Stimulated activated CD4-positive, alpha-beta T cell treated with anti-CD3 and anti-CD28 coated beads, Interleukin-15, amount 100 ng/mL, for 24 hours (primary cell): ENCODE measurements around the gene IL26.
"Not testable (repeated sequence)": the region's sequence is repeated elsewhere in the genome, so short reads cannot be mapped to it uniquely, and the experiment has no call there.

Experiments
- DNase-seq: peaks from one replicate; pipeline ENCODE4 v3.0.0-alpha.2; 2020

The IL26 gene

DNA sequence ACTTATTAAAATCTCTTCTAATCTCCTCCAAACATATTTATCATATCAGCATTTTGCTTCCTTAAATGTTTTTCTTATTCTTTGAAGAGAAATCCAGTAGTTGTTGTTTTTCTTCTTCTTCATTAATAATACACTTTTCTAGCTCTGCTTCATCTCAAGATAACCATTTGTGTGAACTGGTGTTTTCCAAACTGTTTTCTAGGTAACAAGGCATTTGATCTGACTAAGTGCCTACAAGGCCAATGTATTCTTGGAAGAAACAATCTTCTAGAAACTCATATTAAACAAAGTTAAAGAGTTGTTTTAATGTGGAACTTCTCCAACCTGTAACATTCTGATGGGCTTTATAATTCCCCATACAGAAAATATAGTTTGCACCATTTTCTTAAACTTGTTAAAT is 35.3 kb downstream of the IL26 start:
- DNase-seq, result no peak

DNA sequence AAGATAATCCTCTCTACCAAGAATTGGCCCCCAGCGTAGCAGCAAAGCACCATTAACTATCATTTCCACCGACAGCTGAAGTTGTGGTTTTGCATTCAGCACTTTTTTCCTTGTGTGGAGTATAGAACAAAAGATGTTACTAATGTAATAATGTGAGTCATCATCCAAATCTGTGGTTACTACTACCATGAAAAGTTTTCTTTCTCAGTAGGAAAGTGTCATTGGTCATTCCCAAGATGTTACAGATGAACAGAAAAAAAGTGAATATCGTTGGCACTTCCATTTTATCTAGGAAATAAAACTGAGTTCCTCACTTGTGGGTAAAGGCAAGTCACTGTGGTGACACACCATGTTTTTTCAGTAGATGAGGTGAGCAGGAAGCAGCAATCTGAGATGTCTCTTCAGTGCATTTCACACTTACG is 35.8 kb downstream of the IL26 start:
- peak; percentile 54 for DNase-seq

DNA sequence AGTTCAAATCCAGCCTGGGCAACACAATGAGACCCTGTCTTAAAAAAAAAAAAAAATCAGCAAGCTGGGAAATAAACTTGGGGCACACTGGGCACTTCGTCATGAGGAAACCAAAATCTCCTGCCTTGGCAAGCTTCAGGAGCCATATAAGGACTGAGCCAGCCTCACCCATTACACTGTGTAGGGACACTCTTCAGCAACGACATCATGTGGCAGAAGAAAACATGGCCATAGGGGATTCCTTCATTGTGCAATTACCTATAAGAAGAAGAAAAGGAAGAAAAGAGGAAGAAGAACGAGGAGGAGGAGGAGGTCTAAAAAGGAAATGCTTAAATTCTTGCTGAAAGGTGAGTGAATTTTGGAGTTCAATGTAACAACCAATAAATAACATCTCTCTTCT is 40.0 kb downstream of the IL26 start:
- no peak for DNase-seq

DNA sequence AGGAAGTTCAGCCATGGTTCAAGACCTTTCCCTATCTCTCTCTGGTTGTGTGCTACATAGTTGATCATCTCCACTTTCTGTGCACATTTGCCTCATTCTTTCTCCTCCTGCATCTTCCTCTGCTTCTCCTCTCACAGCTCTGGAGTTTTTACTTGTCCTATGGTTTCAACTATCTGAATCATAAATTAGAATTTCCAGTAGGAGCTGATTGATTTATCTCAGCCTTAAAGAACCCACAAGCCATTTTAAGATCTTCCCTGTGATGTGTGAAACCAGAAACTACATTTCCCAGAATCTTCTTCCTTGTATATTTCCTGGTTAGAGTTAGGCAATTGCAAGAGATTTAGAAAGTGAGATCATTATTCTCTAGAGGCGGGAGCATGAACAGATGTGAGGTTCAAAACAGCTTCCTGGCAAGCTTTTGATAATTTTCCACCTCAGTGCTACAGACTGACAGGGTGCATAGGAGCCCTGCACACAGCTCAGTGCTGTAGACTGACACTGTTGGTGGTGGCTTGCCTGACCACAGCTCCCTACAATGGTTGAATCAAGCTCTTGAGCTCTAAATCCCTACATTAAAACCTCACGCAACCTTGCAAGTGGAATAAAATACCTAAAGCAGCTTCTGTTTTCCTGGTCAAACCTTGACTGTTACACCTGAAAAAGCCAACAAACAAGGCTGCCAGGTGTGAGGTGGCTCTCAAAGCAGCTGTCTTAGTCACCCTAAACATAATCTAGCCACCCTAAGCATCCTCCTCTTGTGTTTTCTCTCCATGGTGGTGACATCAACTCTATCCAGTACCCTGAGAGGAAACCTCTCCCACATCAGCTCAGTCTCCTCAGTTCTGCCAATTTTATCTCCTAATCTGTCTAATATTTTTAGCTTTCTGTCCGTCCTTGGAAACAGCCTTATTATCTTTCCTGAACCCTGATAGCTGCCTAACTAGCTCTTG is 44.5 kb downstream of the IL26 start:
- DNase-seq, result peak; percentile 52

DNA sequence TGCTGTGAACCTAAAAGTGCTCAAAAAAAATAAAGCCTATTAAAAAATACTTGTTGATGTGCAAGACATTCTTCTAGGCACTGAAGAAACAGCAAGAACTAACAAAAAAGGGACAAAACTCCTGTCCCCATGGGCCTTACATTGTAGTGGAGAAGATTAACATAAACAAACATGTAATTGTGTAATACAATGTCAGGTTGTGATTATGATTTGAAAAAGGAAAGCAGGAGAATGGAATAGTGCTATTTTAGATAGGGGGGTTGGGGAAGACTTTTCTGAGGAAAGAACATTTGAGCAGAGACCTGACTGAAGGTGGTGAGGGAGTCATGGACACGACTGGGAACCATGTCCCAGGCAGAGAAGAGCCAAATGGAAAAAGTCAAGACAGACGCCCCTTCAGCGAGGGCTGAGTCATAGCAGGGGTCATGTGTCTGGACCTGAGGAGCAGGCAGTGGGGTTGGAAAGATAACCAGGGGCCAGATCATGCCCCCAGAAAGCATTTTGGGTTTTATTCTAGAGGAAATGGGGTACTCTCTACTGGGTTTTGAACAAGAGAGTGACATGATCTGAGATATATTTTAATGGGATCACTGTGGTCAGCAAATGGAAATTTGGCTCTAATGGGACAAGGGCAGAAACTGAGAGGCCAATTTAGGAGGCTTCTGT is 46.7 kb downstream of the IL26 start:
- DNase-seq, result no peak

DNA sequence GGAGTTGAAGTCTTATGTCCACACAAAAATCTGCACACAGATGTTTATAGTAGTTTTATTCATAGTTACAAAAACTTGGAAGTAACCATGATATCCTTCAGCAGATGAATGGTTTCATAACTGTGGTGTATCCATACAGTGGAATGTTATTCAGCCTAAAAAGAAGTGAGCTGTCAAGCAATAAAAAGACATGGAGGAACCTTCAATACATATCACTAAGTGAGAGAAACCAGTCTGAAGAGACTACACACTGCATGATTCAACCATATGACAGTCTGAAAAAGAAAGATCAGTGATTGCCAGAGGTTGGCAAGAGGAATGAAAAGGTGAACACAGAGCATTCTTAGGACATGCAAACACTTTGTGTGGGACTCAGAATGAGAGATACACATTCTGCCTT is 47.4 kb downstream of the IL26 start:
- no peak for DNase-seq

DNA sequence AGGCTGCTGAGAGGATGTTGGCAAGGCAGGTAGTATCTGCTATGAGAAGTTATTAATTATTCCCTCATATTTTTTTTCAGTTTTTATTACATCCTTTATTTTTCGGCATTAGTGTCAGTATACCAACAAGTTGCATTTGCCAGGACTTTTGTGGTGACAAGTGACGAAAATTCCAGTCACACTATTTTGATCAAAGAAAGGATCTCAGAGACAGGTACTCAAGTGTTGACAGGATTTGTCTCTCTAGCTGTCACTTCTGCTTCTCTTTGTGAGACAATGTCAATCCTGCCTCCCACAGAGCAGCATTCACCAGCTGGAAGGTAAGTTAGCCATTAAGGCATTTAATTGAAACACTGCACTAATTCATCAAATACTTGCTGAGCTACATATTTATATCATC is 48.0 kb downstream of the IL26 start:
- no peak for DNase-seq

DNA sequence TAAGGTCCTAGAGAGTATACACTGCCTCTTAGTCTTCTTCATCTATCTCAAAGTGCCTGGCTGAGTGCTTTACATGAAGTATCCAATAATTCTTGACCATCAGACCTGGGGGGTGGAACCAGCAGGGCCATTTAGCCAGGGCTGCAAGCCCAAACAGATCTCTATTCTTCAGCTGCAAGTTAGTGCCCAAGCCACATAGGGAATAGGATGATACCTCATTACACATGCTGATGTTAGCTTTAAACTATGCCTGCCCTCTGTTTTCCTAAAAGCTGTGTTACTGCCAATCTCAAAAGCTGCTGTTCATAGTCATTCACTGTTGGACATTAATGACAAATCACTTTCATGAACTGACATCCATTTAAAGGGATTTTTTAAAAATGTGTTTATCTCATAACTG is 49.4 kb downstream of the IL26 start:
- DNase-seq, result no peak

DNA sequence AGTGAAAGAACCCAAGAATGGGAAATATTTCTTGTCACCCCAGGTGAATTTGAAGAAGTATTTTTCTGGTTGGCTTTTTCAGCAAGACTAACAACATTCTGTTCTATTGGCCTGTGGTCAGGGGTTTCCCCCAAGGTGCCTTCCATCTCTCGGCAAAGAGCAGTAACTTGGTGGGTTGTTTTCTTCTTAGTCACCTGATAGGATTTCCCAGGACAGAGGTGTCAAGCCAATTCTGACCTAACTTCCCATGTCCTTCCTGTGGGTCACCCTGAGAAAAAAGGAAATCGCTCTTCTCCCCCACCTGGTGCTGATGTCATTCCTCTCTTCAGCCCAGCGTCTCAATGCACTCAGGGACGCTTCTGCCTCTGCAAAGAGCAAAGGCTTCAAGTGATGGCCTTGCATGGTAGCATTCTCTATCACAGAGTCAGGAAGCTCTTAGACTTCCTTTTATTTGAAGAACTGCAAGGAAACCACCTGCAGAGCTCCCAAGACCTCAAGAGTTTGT is 50.0 kb downstream of the IL26 start:
- DNase-seq, result peak; percentile 72

DNA sequence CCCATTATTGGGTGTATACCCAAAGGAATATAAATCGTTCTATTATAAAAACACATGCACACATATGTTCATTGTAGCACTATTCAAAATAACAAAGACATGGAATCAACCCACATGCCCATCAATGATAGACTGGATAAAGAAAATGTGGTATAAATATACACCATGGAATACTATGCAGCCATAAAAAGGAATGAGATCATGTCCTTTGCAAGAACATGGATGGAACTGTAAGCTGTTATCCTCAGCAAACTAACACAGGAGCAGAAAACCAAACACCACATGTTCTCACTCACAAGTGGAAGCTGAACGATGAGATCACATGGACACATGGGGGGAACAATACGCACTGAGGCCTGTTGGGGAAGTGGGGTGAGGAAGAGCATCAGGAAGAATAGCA is 50.8 kb downstream of the IL26 start:
- DNase-seq, result not testable (repeated sequence)

DNA sequence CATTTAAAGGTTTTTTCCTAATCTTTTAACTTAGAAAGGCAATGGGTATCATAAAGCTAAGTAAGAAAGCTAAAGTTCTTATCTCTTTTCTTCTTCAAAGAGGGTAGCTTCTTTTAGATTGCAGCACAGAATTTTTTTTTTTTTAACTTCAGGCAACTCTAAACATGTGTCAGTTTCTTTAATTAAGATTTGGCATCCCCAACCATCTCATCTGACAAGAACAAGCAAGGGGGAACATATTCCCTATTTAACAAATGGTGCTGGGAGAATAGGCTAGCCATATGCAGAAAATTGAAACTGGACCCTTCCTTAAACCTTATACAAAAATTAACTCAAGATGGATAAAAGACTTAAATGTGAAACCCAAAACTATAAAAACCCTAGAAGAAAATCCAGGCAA is 51.8 kb downstream of the IL26 start:
- no peak for DNase-seq

DNA sequence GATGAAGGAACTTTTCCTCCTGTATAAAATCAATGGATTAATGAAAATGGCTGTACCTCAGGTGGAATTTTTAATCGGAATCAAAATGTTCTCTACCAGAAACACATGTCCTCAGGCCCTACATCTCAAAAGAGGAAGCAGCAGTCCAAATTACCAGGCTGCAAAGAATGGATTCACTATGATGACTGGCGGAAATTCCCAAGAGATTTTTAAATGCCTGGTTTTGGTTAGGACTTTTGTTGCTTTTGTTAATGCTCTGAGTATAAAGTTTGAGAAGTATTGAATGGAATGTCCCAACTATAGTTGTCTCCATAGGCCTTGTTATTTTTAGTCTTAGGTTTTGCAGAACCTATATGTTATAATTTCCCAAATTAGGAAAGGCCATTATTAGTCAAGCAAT is 54.9 kb downstream of the IL26 start:
- DNase-seq, result no peak

DNA sequence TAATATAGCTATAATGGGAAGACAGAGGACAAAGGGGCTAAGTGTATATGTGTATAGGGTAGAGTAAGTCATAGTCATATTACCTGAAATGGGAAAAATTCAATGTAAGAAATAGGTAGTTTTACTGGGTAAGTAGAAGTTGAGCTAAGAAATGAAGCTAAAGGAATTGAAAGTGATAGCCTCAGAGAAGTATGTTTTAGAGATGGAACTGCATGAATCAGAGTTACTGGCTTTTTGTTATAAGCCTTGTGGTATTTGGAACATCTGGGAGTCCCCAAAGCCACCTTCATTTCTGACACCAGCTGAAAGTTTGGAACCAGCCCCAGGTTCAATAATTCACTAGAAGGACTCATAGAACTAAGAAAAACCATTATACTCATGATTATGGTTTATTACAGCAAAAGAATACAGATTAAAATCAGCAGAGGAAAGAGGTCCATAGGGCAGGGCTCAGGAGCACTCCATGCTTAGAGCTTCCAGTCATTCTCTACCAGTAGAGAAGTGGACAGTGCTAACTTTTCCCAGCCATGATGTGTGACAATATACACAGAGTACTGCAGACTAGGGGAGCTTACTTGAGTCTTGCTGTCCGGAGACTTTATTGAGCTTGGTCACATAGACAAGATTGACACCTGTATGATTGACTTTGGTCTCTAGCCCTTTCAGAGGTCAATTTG is 56.3 kb downstream of the IL26 start:
- no peak for DNase-seq

DNA sequence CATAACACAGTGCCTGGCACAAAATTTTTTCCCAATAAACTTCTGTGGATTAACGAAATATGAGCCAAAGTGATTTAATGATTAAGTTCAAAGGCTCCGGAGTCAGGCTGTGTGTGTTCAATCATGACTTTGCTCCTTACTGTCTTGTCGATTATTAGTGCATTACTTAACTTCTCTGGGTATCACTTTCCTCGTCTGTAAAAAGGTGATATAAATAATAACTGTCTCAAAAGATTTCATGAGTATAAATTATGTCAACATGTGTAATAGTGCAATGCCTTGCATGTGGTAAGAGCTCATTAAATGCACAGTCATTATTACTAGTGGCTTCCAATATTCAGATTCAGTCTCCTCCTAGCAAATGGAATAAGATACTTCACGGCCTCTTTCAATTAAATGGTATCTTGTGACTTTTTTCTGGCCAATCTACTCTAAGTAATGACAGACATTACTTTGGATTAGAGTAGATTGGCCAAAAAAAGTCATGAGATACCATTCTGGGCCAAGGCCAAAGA is 59.2 kb downstream of the IL26 start:
- no peak for DNase-seq

DNA sequence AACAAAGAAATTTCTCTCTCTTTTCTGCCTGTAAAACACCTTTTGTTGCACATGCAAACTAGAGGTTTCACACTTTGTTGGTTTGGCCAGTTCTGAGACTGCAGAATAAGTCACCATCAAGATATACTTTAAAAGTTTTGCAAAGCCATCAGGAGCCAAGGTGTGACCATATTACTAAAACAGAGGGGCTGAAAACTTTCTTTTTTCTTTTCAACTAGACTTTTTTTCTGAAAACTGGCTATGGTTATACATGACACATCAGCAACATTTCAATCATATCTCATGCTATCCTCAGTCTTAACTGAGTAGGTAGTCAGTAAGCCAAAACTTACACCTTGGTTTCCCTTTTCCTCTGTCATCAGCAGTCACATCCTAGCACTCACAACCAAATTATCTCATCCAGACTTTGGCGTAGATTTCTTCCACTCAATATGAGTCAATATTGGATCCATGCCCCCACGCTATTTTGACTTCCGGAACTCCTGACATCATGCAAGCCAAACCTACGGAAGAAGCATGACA is 62.0 kb downstream of the IL26 start:
- DNase-seq, result no peak

DNA sequence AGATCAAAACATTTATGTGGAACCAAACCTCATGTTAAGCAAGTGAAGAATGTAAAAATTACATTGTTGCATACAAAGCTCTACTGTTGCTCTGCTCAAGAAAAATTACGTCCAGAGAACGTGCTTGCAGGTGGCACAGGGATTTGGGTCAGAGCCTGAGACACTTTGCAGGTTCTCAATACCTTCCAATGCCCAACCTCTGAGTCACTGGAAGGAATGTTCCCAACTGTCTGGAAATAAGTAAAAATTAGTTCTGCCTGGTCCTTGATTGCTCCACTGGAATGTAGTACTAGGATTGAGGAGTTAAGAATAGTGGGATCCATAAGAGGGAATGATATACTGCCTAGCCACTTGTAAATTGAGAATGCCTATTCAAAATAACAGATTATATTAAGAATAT is 63.2 kb downstream of the IL26 start:
- DNase-seq, result no peak

DNA sequence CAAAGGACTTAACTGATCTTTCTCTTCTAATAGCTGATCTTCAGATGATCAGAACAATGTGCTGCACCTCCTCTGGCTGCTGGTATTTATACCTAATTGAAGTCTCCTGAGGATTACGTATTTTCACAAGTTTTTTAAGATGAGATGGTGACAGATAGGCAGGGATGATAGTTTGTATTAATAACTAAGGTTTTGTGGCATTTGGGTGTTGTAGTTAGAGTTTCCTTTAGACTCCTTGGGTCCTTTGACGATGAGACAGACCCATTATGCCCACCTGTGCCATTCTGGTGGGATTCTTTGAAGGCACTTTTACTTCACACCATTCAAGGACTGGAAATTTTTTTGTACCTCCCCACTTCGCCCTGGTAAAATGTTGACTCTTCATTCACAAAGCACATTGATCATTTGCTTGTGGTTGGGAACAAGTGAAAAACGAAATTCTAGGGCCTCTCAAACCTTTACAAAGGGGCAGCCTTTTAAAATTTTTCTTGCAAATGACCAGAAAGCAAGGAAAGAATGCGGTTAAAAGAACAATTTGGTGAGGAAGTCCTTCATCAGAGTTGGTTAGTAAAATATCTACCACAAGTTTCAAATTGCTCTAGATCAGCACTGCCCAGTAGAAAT is 65.8 kb downstream of the IL26 start, which contains the start of gene IFNG:
Gene IFNG (minus strand): TSS at position 60 of the 624 bp plus-strand sequence. CDS start 125 bp downstream, outside the sequence.
- no peak for DNase-seq

DNA sequence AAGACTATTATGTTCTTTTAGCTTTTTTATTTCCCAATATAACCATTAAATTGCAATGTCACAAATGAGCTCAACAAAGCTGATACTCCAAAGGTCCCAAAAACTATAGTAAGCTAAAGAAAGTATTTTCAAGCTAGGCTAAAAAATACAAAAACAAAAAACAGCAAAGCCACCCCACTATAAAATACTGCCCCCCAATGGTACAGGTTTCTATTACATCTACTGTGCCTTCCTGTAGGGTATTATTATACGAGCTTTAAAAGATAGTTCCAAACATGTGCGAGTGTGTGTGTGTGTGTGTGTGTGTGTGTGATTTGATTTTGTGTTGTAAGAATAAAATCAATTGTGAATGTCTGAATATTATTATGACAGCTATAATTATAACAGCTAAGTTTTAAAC is 67.2 kb downstream of the IL26 start:
- no peak for DNase-seq

DNA sequence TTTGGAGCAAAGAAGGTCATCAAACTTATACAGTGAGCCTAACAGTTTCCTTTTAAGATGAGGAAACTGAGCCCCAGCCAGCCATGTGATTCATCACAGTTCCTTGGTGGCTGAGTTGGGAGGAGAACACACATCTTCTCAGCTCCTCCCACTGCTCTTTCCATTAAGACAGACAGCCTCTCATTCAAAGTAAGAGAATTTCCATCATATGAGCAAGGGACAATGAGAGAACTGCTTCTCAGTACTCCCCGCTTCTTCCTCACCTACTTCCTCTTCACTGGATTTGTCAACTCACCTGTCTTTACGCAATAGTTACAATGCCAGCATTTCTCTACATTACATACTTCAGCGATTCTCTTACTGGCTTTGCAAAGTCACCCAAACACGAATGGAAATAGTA is 68.2 kb downstream of the IL26 start:
- DNase-seq, result peak; percentile 55

DNA sequence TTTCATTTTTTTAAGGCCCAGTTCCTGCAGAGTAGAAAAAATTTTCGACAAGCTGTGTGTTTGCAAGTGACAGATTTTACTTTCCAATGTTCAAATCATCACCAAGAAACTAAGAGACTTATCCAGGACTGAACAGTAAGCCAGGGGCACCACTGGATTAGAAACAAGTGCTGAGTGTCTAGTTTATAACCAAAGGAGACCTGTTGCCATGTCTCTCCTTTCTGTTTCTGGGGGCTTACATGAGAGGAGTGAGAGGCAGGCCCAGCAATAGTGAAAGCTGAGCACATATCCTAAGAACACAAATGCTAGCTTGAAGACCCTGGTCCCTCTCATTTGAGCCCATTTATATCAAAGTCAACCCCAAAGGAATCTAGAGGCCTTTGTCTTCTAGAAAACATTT is 69.0 kb downstream of the IL26 start:
- DNase-seq, result no peak

DNA sequence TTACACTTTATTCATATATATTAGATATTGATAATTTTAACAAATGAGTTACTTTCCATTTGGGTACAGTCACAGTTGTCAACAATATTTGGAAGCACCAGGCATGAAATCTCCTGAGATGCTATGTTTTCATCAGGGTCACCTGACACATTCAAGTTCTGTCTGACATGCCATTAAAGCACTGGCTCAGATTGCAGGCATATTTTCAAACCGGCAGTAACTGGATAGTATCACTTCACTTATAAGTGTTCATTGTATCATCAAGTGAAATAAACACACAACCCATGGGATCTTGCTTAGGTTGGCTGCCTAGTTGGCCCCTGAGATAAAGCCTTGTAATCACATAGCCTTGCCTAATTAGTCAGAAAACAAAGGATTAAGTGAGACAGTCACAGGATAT is 70.8 kb downstream of the IL26 start:
- DNase-seq, result no peak
